Measurements from ENCODE around the gene MYOZ1. TPM values are rescaled to one million over a fixed set of nuclear protein-coding genes. Genes with fewer than 3 reads are reported as not detected.

MYOZ1 gene
- total and polyA plus RNA-seq, 2 donors (not counting 3 experiments of a cell fraction or from before 2014, with no cell fraction given) = not detected

- Histone ChIP-seq H3K27ac (ENCODE audit: insufficient read depth, low read depth, low read length) (no peak overlapping the region), H2AFZ (ENCODE audit: low read depth, low read length) (no peak overlapping the region), H3K4me3 (replicated peaks in 1 of 3; ENCODE audit: insufficient read depth in 1 of 3, low read depth in 1 of 3, low read length in 3 of 3) (no peak overlapping the region), H3K9me1 (replicated peaks; ENCODE audit: control insufficient read depth, extremely low read depth, insufficient read depth, low read length) (no peaks in the 10 kb centered on the region), H3K4me1 (ENCODE audit: control insufficient read depth, extremely low read depth, insufficient read depth, low read length) (no peaks in the 10 kb centered on the region), H3K36me3 (ENCODE audit: control insufficient read depth in 2 of 2, extremely low read depth in 1 of 2, insufficient read depth in 2 of 2, low read length in 2 of 2) (no peaks in the 10 kb centered on the region), H3K9me3 (replicated peaks; ENCODE audit: control insufficient read depth, insufficient read depth, low read length) (no peaks in the 10 kb centered on the region), H4K20me1 (replicated peaks; ENCODE audit: control insufficient read depth, extremely low read depth, insufficient read depth, low read length) (no peaks in the 10 kb centered on the region), H3K4me2 (ENCODE audit: insufficient read depth, low read length) (no peak overlapping the region), H3K79me2 (ENCODE audit: control insufficient read depth, insufficient read depth, low read length) (no peaks in the 10 kb centered on the region), H3K27me3 (ENCODE audit: control insufficient read depth in 2 of 2, insufficient read depth in 2 of 2, low read length in 2 of 2) (peaks cover 0 to 8% of the 10 kb centered on the region in 2 experiments), H3K9ac (replicated peaks; ENCODE audit: extremely low read depth, insufficient read depth, low read length) (no peak overlapping the region)
- DNase-seq (ENCODE audit: low read depth, low spot score) (no peak), FAIRE-seq (no peak)
- POLR2A ChIA-PET = no interaction called here
- BruUV-seq (replicated peaks) = no TSS peak
- dilution Hi-C loops (cut with MboI; ENCODE audit: extremely low pct_ligation_motif_present, low sequenced_read_pairs) (no loop called here), intact Hi-C loops (cut with micrococcal nuclease) (no loop called here)
- CTCF ChIA-PET = interaction anchor here (0.7 to 1.1 kb wide), 2 partner anchors 112 to 226 kb away, joined by 3 to 5 read pairs; no protein-coding TSS in a partner anchor
- TF ChIP-seq POLR2A (IDR thresholded peaks at IDR 0.05; ENCODE audit: low read depth, low read length) (no peak), MAX (IDR thresholded peaks at IDR 0.05; ENCODE audit: insufficient read depth, insufficient read length) (no peak)
Observed at GRCh38 chr10:73653701-73654100, 12.4 kb upstream of the MYOZ1 start.

- H4K20me1 ChIP-seq (replicated peaks; ENCODE audit: control insufficient read depth, extremely low read depth, insufficient read depth, low read length) = no peaks in the 10 kb centered on the region
- no peak overlapping the region for H3K27ac ChIP-seq (ENCODE audit: insufficient read depth, low read depth, low read length)
- no peak overlapping the region for H3K4me2 ChIP-seq (ENCODE audit: insufficient read depth, low read length)
- no peak overlapping the region for H3K9ac ChIP-seq (replicated peaks; ENCODE audit: extremely low read depth, insufficient read depth, low read length)
- no TSS peak for BruUV-seq (replicated peaks)
- H3K9me1 ChIP-seq (replicated peaks; ENCODE audit: control insufficient read depth, extremely low read depth, insufficient read depth, low read length) = no peaks in the 10 kb centered on the region
- FAIRE-seq (no peak), DNase-seq (ENCODE audit: low read depth, low spot score) (no peak)
- ChIA-PET POLR2A (no interaction called here), CTCF (no interaction called here)
- H3K36me3 ChIP-seq (ENCODE audit: control insufficient read depth in 2 of 2, extremely low read depth in 1 of 2, insufficient read depth in 2 of 2, low read length in 2 of 2) = no peaks in the 10 kb centered on the region
- no peaks in the 10 kb centered on the region for H3K9me3 ChIP-seq (replicated peaks; ENCODE audit: control insufficient read depth, insufficient read depth, low read length)
- intact Hi-C loops (cut with micrococcal nuclease) = no loop called here
- H3K27me3 ChIP-seq (ENCODE audit: control insufficient read depth in 2 of 2, insufficient read depth in 2 of 2, low read length in 2 of 2) = peaks cover 0 to 8% of the 10 kb centered on the region in 2 experiments
- TF ChIP-seq POLR2A (IDR thresholded peaks at IDR 0.05; ENCODE audit: low read depth, low read length) (no peak), MYC (IDR thresholded peaks at IDR 0.05; ENCODE audit: low read depth, low read length) (no peak), JUN (IDR thresholded peaks at IDR 0.05; ENCODE audit: borderline replicate concordance, insufficient read depth, insufficient read length, low read depth) (no peak), GATA2 (IDR thresholded peaks at IDR 0.05; ENCODE audit: insufficient read depth, insufficient read length, low read depth, low read length) (no peak), CTCF (IDR thresholded peaks at IDR 0.05; ENCODE audit: extremely low read depth in 1 of 2, insufficient read depth in 1 of 2, low read depth in 1 of 2, low read length in 2 of 2) (no peak), MAX (IDR thresholded peaks at IDR 0.05; ENCODE audit: insufficient read depth, insufficient read length) (no peak), EZH2 (IDR thresholded peaks at IDR 0.05; ENCODE audit: borderline replicate concordance, low read depth, low read length, severe bottlenecking) (no peak), POLR2AphosphoS5 (IDR thresholded peaks at IDR 0.05; ENCODE audit: insufficient read depth, low read depth, low read length) (no peak), FOS (IDR thresholded peaks at IDR 0.05; ENCODE audit: borderline replicate concordance, insufficient read depth, low read length) (no peak)
- no peak overlapping the region for H2AFZ ChIP-seq (ENCODE audit: low read depth, low read length)
- H3K4me1 ChIP-seq (ENCODE audit: control insufficient read depth, extremely low read depth, insufficient read depth, low read length) = no peaks in the 10 kb centered on the region
- dilution Hi-C loops (cut with MboI; ENCODE audit: extremely low pct_ligation_motif_present, low sequenced_read_pairs) = no loop called here
- no peak overlapping the region for H3K4me3 ChIP-seq (replicated peaks in 1 of 3; ENCODE audit: insufficient read depth in 1 of 3, low read depth in 1 of 3, low read length in 3 of 3)
- H3K79me2 ChIP-seq (ENCODE audit: control insufficient read depth, insufficient read depth, low read length) = no peaks in the 10 kb centered on the region
Observed at GRCh38 chr10:73653195-73653594, 11.9 kb upstream of the MYOZ1 start.

All from endothelial cell of umbilical vein (primary cell).